ENCODE measurements around the gene GALNTL6.

GALNTL6 gene

DNA sequence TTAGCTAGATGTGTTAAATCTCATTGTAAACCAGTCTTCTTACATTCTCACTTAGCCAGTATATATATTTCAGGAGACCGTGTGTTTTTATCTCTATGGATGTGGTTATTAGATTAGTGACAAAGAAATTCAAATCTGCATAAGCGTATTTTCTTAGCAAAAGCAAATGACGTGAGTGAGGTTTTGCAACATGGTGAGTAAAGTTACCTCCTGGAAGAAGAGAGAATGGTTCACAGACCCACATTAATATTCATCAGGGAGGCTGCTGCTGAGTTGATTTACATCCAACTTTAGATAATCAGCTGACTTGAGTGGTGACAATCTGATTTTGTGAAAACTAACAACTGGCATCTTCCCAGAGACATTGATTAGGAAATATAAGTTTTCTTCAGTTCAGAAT is 765.5 kb downstream of the GALNTL6 start:
- no peak for ATAC-seq (ENCODE audit: low read depth)

DNA sequence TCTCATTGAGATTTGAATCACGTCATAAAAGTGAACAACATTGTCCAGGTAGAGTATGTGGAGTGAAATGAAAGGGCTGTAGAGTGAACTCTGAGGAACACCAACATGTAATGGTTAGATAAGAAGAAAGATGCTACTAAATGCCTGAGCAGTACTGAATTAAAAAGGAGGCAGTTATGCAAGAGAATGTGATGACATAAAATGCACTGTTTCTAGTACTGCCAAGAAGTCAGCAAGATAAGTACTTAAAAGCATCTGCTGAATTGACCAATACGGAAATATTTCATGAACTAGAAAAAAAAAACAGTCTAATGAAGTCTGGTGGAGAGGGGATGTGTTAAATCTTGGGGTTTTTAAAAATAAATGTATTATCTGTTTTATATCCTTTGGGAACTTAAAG is 771.6 kb downstream of the GALNTL6 start:
- TF ChIP-seq, protein P1, sequence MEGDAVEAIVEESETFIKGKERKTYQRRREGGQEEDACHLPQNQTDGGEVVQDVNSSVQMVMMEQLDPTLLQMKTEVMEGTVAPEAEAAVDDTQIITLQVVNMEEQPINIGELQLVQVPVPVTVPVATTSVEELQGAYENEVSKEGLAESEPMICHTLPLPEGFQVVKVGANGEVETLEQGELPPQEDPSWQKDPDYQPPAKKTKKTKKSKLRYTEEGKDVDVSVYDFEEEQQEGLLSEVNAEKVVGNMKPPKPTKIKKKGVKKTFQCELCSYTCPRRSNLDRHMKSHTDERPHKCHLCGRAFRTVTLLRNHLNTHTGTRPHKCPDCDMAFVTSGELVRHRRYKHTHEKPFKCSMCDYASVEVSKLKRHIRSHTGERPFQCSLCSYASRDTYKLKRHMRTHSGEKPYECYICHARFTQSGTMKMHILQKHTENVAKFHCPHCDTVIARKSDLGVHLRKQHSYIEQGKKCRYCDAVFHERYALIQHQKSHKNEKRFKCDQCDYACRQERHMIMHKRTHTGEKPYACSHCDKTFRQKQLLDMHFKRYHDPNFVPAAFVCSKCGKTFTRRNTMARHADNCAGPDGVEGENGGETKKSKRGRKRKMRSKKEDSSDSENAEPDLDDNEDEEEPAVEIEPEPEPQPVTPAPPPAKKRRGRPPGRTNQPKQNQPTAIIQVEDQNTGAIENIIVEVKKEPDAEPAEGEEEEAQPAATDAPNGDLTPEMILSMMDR (IDR thresholded peaks at IDR 0.05; ENCODE audit: poor library complexity, severe bottlenecking), result no peak

More for the DNA sequence above, 765.5 kb downstream of the GALNTL6 start:
- Histone ChIP-seq H3K27ac (ENCODE audit: poor library complexity, severe bottlenecking) (no peak overlapping the region), H3K36me3 (ENCODE audit: low read depth) (no peaks in the 10 kb centered on the region), H3K4me1 (ENCODE audit: insufficient read depth, poor library complexity, severe bottlenecking) (peaks cover 5% of the 10 kb centered on the region), H3K27me3 (ENCODE audit: insufficient read depth, poor library complexity, severe bottlenecking) (no peaks in the 10 kb centered on the region), H3K4me3 (ENCODE audit: severe bottlenecking) (no peak overlapping the region), H3K9me3 (ENCODE audit: severe bottlenecking) (no peaks in the 10 kb centered on the region)
- TF ChIP-seq, protein P1 (IDR thresholded peaks at IDR 0.05; ENCODE audit: poor library complexity, severe bottlenecking), result no peak
- no peak for DNase-seq (ENCODE audit: low spot score)

DNA sequence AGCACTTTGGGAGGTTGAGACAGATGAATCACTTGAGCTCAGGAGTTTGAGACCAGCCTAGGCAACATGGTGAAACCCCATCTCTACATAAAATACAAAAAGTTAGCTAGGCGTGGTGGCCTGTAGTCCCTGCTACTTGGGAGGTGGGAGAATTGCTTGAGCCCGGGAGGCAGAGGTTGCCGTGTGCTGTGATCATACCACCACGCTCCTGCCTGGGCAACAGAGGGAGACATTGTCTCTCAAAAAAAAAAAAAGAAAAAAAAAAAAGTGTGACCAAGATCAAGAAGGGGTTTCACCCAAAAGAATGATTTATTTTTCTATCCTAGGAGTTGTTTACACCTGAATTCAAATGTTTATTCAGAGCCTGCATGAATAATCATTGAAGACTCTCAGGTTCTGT is 783.0 kb downstream of the GALNTL6 start:
- ATAC-seq (ENCODE audit: low read depth) (no peak), DNase-seq (ENCODE audit: low spot score) (no peak)
- no peaks in the 10 kb centered on the region for H3K4me1 ChIP-seq (ENCODE audit: insufficient read depth, poor library complexity, severe bottlenecking)
- H3K27ac ChIP-seq (ENCODE audit: poor library complexity, severe bottlenecking), result no peak overlapping the region
- no peaks in the 10 kb centered on the region for H3K36me3 ChIP-seq (ENCODE audit: low read depth)
- H3K4me3 ChIP-seq (ENCODE audit: severe bottlenecking), result no peak overlapping the region
- TF ChIP-seq, protein P1 (IDR thresholded peaks at IDR 0.05; ENCODE audit: poor library complexity, severe bottlenecking), result peak; percentile 8
- no peaks in the 10 kb centered on the region for H3K9me3 ChIP-seq (ENCODE audit: severe bottlenecking)
- H3K27me3 ChIP-seq (ENCODE audit: insufficient read depth, poor library complexity, severe bottlenecking), result no peaks in the 10 kb centered on the region

More for the DNA sequence above, 771.6 kb downstream of the GALNTL6 start:
- no peak for ATAC-seq (ENCODE audit: low read depth)
- DNase-seq (ENCODE audit: low spot score), result no peak
- Histone ChIP-seq H3K27me3 (ENCODE audit: insufficient read depth, poor library complexity, severe bottlenecking) (no peaks in the 10 kb centered on the region), H3K4me3 (ENCODE audit: severe bottlenecking) (no peak overlapping the region), H3K4me1 (ENCODE audit: insufficient read depth, poor library complexity, severe bottlenecking) (no peaks in the 10 kb centered on the region), H3K27ac (ENCODE audit: poor library complexity, severe bottlenecking) (no peak overlapping the region), H3K9me3 (ENCODE audit: severe bottlenecking) (no peaks in the 10 kb centered on the region), H3K36me3 (ENCODE audit: low read depth) (no peaks in the 10 kb centered on the region)

DNA sequence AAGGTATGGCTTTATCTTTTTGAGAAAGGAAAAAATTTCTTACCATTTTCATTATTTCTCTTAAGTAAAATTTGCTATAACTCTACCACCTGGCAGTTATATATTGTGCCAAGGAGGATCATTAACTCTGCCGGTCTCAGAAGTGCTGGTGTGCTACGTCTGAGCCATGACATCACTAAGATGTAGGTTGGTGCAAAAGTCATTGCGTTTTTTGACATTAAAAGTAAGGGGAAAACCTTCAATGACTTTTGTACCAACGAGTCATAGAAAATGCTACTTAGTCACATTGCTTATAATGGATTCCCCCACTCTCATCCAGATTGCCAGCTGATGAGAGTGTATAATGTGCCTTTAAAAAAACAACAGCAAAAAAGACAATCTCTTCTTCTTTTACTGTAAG is 786.4 kb downstream of the GALNTL6 start:
- TF ChIP-seq, protein P1 (IDR thresholded peaks at IDR 0.05; ENCODE audit: poor library complexity, severe bottlenecking), result no peak
- no peak overlapping the region for H3K4me3 ChIP-seq (ENCODE audit: severe bottlenecking)
- H3K4me1 ChIP-seq (ENCODE audit: insufficient read depth, poor library complexity, severe bottlenecking), result no peaks in the 10 kb centered on the region
- ATAC-seq (ENCODE audit: low read depth) (no peak), DNase-seq (ENCODE audit: low spot score) (no peak)
- H3K27ac ChIP-seq (ENCODE audit: poor library complexity, severe bottlenecking), result no peak overlapping the region
- no peaks in the 10 kb centered on the region for H3K9me3 ChIP-seq (ENCODE audit: severe bottlenecking)
- H3K36me3 ChIP-seq (ENCODE audit: low read depth), result no peaks in the 10 kb centered on the region
- H3K27me3 ChIP-seq (ENCODE audit: insufficient read depth, poor library complexity, severe bottlenecking), result no peaks in the 10 kb centered on the region

DNA sequence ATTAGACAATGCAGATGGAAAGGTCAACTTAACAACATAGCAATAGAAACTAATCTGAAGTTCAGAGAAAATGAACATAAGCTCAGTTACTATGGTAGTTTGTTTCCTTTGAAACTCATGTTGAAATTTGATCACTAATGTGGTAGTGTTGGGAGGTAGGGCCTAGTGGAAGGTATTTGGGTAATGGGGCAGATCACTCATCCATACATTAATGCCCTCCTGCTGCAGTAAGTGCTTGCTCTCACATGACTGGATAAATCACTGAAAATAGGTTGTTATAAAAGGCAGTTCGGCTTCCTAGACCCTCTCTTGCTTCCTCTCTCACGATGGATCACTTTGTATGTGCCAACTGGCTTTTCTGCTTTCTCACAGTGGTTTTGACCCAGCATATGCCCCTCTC is 788.0 kb downstream of the GALNTL6 start:
- no peak overlapping the region for H3K27ac ChIP-seq (ENCODE audit: poor library complexity, severe bottlenecking)
- TF ChIP-seq, protein P1 (IDR thresholded peaks at IDR 0.05; ENCODE audit: poor library complexity, severe bottlenecking), result no peak
- DNase-seq (ENCODE audit: low spot score), result no peak

More for the DNA sequence above, 788.0 kb downstream of the GALNTL6 start:
- ATAC-seq (ENCODE audit: low read depth), result no peak
- no peaks in the 10 kb centered on the region for H3K4me1 ChIP-seq (ENCODE audit: insufficient read depth, poor library complexity, severe bottlenecking)
- H3K36me3 ChIP-seq (ENCODE audit: low read depth), result no peaks in the 10 kb centered on the region
- no peaks in the 10 kb centered on the region for H3K27me3 ChIP-seq (ENCODE audit: insufficient read depth, poor library complexity, severe bottlenecking)
- H3K9me3 ChIP-seq (ENCODE audit: severe bottlenecking), result no peaks in the 10 kb centered on the region
- H3K4me3 ChIP-seq (ENCODE audit: severe bottlenecking), result no peak overlapping the region

All from RWPE2 (cell line).